ENCODE results near the gene EEF1G. TPM values are rescaled to one million over a fixed set of nuclear protein-coding genes. Genes with fewer than 3 reads are reported as not detected.

Gene EEF1G
- total and polyA plus RNA-seq, 9 of the 15 experiments (the other 6 are each of a cell fraction or from before 2014, with no cell fraction given), result 985 to 2,349 (median 2,035) TPM

DNA sequence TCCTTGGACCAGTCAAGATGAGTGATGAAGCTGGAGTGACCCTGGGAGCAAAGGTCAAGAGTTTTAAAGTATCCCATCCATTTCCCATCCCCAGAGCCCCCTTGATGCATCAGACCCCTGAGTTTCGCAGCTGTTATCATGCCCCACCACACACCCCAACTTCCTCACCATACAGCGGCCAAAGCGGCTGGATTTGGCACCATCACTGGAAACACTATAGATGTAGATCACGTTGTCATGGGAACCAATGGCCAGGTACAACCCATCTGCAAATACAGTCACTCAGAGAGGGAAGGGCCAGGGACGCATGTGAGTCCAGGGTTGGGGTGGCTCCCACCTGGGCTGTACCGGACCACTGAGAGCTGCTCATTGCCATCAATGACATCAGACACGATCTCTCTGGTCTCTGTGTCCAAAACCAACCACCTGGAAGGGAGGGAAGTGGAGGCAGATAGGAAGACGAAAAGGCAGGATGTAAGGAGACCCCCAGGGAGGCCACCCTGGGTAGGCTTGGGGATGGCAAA lies 30.1 kb upstream of the EEF1G start (continued):
- no peak for TF ChIP-seq PHTF2 (CRISPR knock-in tag; IDR thresholded peaks at IDR 0.05)
- TF ChIP-seq, protein P1, sequence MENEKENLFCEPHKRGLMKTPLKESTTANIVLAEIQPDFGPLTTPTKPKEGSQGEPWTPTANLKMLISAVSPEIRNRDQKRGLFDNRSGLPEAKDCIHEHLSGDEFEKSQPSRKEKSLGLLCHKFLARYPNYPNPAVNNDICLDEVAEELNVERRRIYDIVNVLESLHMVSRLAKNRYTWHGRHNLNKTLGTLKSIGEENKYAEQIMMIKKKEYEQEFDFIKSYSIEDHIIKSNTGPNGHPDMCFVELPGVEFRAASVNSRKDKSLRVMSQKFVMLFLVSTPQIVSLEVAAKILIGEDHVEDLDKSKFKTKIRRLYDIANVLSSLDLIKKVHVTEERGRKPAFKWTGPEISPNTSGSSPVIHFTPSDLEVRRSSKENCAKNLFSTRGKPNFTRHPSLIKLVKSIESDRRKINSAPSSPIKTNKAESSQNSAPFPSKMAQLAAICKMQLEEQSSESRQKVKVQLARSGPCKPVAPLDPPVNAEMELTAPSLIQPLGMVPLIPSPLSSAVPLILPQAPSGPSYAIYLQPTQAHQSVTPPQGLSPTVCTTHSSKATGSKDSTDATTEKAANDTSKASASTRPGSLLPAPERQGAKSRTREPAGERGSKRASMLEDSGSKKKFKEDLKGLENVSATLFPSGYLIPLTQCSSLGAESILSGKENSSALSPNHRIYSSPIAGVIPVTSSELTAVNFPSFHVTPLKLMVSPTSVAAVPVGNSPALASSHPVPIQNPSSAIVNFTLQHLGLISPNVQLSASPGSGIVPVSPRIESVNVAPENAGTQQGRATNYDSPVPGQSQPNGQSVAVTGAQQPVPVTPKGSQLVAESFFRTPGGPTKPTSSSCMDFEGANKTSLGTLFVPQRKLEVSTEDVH (IDR thresholded peaks at IDR 0.05; ENCODE audit: low read depth, partially characterized antibody), result no peak
- TF ChIP-seq DIDO1 (tag; IDR thresholded peaks at IDR 0.05; ENCODE audit: low read depth), result no peak
- TF ChIP-seq SREBF2 (CRISPR knock-in tag; IDR thresholded peaks at IDR 0.05), result no peak
- TF ChIP-seq, protein P2, sequence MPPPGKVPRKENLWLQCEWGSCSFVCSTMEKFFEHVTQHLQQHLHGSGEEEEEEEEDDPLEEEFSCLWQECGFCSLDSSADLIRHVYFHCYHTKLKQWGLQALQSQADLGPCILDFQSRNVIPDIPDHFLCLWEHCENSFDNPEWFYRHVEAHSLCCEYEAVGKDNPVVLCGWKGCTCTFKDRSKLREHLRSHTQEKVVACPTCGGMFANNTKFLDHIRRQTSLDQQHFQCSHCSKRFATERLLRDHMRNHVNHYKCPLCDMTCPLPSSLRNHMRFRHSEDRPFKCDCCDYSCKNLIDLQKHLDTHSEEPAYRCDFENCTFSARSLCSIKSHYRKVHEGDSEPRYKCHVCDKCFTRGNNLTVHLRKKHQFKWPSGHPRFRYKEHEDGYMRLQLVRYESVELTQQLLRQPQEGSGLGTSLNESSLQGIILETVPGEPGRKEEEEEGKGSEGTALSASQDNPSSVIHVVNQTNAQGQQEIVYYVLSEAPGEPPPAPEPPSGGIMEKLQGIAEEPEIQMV (tag; conservative IDR thresholded peaks at IDR 0.05; ENCODE audit: low read depth), result no peak
- TF ChIP-seq, protein P3, sequence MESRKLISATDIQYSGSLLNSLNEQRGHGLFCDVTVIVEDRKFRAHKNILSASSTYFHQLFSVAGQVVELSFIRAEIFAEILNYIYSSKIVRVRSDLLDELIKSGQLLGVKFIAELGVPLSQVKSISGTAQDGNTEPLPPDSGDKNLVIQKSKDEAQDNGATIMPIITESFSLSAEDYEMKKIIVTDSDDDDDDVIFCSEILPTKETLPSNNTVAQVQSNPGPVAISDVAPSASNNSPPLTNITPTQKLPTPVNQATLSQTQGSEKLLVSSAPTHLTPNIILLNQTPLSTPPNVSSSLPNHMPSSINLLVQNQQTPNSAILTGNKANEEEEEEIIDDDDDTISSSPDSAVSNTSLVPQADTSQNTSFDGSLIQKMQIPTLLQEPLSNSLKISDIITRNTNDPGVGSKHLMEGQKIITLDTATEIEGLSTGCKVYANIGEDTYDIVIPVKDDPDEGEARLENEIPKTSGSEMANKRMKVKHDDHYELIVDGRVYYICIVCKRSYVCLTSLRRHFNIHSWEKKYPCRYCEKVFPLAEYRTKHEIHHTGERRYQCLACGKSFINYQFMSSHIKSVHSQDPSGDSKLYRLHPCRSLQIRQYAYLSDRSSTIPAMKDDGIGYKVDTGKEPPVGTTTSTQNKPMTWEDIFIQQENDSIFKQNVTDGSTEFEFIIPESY (CRISPR knock-in tag; IDR thresholded peaks at IDR 0.05), result peak; percentile 33; the same call in 1 of the 2 replicates
- no peak for TF ChIP-seq ZNF121 (CRISPR knock-in tag; conservative IDR thresholded peaks at IDR 0.05)
- no peak for TF ChIP-seq ZNF766 (CRISPR knock-in tag; conservative IDR thresholded peaks at IDR 0.05)
- TF ChIP-seq MTA2 (IDR thresholded peaks at IDR 0.05; ENCODE audit: low read depth), result no peak

Data from K562 (cell line).